ENCODE measurements around the gene ZNF649.

The ZNF649 gene

GRCh38 chr19:51887522-51888498 lies 17.0 kb downstream of the ZNF649 start, which contains the start of gene ZNF577:
TSS of gene ZNF577 (minus strand) at chr19:51887951. CDS start at chr19:51880382, 7,569 bp downstream.
- peak; percentile 37 for DNase-seq (ENCODE audit: low spot score)

GRCh38 chr19:51884713-51885112 lies 20.1 kb downstream of the ZNF649 start:
- DNase-seq (ENCODE audit: low spot score), result no peak

GRCh38 chr19:51882518-51882917 lies 22.3 kb downstream of the ZNF649 start:
- no peak for DNase-seq (ENCODE audit: low spot score)

- no peak for DNase-seq (ENCODE audit: low spot score)
Measured at GRCh38 chr19:51873097-51873496, 31.7 kb downstream of the ZNF649 start.

- no peak for DNase-seq (ENCODE audit: low spot score)
Measured at GRCh38 chr19:51861870-51862622, 42.8 kb downstream of the ZNF649 start.

Data from hematopoietic multipotent progenitor cell treated with erythropoietin and hydrocortisone succinate and interleukin-3 and kit ligand, for 15 days (in vitro differentiated cells).